Hematopoietic multipotent progenitor cell treated with erythropoietin and hydrocortisone succinate and interleukin-3 and kit ligand, for 4 days (in vitro differentiated cells): ENCODE results near the gene PARP11.
A peak's percentile ranks its signal among the peaks of the same experiment; 100 is the strongest.

Experiments
- DNase-seq: peaks from one replicate; pipeline ENCODE4 v3.0.0-alpha.2; 2015

Gene PARP11

GRCh38 chr12:3820122-3820521 is 53.1 kb downstream of the PARP11 start:
- DNase-seq = no peak

DNA sequence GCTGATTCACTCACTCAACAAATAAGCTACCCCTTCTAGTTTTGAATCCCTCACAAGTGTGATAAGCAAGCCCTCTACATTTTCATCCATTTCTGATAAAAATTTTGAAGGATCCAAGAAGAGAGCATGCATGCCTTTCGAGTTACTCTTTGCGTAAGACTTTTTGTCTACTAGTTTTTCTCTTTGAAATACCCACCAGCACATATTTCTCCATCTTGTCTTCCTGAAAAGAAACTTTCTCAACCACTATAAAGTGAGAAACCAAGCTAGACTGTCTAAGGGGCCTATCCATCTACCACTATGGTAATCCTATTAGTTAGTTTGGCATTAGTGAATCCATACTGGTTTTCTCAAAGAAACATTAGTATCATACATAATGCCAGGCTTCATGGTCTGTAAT is 56.9 kb downstream of the PARP11 start:
- DNase-seq = no peak

DNA sequence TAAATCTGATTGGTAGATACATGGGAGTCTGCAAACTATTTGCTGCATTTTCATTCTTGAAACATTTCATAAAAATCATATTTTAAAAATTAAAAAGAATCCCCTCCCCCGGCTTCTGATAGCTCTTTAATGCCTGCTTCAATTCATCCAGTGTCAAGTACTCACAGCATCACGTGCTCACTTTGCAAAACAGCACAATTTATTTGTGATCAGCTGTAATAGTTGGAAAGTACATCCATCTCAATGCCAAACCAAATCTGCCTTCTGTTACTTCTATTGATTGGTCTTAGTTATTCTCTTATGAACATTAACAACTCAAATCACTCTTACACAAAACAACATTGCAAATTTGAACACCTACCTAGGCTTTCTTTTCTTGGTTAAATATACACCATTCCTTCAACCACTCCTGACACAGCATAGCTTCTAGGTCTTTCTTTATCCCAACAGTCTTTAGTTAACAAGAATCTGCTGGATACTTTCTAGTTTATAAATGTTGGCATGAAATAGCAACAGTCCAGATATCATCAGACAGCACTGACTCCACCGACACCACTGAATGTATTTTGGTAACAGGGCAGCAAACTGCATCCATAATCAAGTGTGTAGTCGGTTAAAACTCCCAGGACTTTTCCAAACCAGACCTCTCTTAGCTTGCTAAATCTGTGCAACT is 58.0 kb downstream of the PARP11 start:
- DNase-seq = no peak

DNA sequence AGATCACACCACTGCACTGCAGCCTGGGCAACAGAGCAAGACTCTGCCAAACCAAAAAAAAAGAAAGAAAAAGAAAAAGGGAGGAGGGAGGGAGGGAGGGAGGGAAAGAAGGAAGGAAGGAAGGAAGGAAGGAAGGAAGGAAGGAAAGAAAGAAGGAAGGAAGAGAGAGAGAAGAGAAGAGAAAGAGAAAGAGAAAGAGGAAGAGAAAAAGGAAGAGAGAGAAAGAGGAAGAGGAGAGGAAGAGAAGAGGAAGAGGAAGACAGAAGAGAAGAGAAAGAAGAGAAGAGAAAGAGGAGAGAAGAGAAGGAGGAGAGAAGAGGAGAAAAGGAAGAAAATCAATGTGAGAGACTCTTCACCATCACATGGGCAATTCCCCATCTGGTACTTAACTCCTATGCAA is 62.7 kb downstream of the PARP11 start:
- no peak for DNase-seq

DNA sequence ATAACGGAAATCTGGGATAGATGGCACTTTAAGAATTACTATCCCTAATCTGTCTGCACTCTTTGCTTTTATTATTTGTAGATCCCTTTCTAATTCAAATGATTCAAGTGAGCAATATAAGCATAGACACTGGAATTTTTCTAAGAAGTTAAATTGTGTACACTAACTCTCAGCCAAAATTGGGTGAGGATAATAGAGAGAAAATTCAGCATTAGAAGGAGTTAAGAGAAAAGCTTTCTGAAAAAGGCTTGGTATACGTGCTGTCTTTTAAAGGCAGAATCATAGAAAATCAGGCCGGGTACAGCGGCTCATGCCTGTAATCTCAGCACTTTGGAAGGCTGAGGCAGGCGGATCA is 63.2 kb downstream of the PARP11 start:
- no peak for DNase-seq

GRCh38 chr12:3809357-3810015 is 63.7 kb downstream of the PARP11 start:
- no peak for DNase-seq

GRCh38 chr12:3805077-3805476 is 68.1 kb downstream of the PARP11 start:
- DNase-seq = no peak

- DNase-seq = peak; percentile 87
These were observed 69.2 kb downstream of the PARP11 start for GRCh38 chr12:3803865-3804472.

- DNase-seq = no peak
These were observed 70.5 kb downstream of the PARP11 start for GRCh38 chr12:3802721-3803120.

- DNase-seq = peak; percentile 59
These were observed 75.6 kb downstream of the PARP11 start for GRCh38 chr12:3797531-3798048.

GRCh38 chr12:3795492-3796133 is 77.6 kb downstream of the PARP11 start:
- DNase-seq = no peak

GRCh38 chr12:3795066-3795465 is 78.1 kb downstream of the PARP11 start:
- peak; percentile 61 for DNase-seq

GRCh38 chr12:3792623-3793288 is 80.4 kb downstream of the PARP11 start:
- DNase-seq = no peak

GRCh38 chr12:3791256-3791874 is 81.8 kb downstream of the PARP11 start:
- no peak for DNase-seq

- no peak for DNase-seq
These were observed 82.6 kb downstream of the PARP11 start for GRCh38 chr12:3790642-3791041.

DNA sequence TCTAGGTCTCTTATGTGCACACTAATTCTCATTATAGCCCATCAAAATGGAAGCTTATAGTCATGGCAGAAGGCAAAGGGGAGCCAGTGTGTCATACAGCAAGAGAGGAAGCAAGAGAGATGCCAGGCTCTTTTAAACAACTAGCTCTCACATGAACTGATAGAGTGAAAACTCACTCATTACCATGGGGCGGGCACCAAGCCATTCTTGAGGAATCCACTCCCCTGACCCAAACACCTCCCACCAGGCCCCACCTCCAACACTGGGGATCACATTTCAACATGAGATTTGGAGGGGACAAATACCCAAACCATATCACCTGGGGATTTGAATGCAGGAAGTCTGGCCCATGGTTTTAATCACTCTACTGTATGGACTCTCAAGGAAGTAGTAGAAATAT is 83.4 kb downstream of the PARP11 start:
- DNase-seq = no peak

DNA sequence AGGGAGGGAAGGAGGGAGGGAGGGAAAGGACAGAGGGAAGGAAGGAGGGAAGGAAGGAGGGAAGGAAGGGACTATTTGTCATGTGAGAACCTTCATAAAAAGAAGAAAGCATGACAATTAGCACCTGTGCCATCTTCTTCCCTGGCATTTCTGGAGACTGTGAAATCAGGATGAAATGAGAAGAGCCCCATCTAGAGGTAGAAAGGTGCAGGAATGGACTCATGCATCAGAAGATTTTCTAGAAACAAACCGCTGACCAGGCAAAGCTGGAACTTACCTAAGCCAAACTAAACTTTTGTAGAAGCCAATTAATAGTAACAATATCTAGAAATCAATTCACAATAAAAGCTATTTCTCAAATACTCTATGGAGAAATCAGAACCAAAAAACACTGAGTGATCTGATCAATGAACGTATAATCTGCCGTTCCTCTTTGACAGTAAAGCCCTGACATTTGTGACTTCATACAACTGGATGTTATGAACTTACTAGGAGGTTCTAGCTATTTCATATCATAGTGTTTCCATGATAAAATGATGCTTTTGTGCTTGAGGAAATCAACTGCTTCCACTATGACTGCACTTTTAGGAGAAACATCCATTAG is 95.9 kb downstream of the PARP11 start:
- DNase-seq = peak; percentile 72

GRCh38 chr12:3775385-3776035 is 97.7 kb downstream of the PARP11 start:
- no peak for DNase-seq

DNA sequence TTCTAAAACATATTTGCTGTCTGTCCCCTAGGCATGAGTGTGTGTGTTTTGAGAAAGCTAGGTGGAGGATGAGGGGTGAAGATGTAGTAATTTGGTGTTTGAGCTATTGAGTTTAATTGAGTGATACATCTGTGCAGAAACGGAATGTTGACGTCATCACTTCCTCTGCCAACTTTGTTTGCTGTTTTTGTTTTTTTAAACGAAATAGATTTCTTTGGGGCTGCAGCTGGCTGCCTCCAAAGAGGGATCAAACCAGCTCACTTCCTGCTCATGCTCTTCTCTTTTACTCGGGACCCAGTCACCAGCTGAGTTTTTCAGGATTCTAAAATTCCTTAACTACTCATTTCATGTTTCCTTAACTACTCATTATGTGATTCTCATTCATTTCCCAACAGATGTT is 100.8 kb downstream of the PARP11 start:
- no peak for DNase-seq

- no peak for DNase-seq
These were observed 101.3 kb downstream of the PARP11 start for GRCh38 chr12:3771853-3772252.

- DNase-seq = no peak
These were observed 102.3 kb downstream of the PARP11 start for GRCh38 chr12:3770891-3771290.
